ENCODE measurements around the gene SGPP1.

DNA sequence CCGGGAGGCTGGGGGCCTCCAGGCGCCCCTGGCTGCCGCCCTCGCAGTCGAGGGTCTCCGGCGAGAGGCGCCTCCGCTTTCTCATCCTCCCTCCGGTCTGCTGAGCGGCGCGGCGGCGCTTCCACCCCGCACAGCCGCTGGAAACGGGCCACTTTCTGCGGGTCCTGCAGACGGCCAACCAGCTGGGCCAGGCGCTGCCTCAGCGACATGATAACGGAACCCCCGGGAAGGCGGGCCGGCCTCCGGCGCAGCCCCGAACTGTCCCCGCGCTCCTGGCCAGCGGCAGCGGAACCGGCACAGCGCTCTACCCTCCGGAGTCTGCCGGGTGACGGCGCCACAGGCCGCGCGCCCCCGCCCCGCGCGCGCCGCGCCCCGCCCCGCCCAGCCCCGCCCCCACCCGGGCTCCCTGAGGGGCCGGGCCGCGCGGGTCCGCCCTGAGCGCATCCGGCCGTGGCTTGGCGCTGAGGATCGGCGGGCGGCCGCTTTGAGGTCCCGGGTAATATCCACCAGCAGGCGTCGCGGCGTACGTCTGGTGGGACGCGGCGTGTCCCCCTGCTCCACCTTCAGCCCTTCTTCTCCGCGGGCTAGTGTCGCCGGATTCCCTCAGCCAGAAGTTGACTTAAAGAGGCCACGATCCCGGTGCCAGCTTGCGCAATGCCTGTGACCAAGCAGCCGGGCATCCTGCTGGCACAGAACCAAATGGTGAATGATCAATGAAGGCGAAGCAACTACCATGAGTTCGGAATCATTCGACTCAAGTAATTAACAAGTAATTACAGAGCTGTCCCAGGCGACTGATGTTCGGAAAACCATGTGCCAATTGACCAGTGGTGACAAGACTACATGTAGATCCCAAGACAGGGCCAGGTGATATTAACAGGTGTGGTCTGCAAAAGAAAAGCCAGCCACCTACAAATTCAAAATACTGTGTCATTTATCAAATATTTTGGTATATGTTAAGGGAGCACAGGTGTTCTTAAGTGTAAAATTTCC, at the start of gene SGPP1:
- TF ChIP-seq, protein P1, sequence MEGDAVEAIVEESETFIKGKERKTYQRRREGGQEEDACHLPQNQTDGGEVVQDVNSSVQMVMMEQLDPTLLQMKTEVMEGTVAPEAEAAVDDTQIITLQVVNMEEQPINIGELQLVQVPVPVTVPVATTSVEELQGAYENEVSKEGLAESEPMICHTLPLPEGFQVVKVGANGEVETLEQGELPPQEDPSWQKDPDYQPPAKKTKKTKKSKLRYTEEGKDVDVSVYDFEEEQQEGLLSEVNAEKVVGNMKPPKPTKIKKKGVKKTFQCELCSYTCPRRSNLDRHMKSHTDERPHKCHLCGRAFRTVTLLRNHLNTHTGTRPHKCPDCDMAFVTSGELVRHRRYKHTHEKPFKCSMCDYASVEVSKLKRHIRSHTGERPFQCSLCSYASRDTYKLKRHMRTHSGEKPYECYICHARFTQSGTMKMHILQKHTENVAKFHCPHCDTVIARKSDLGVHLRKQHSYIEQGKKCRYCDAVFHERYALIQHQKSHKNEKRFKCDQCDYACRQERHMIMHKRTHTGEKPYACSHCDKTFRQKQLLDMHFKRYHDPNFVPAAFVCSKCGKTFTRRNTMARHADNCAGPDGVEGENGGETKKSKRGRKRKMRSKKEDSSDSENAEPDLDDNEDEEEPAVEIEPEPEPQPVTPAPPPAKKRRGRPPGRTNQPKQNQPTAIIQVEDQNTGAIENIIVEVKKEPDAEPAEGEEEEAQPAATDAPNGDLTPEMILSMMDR (conservative IDR thresholded peaks at IDR 0.05 in 1 of 2, IDR thresholded peaks at IDR 0.05 in 1 of 2; ENCODE audit: extremely low read depth in 1 of 2, insufficient read depth in 1 of 2, low read depth in 1 of 2, low read length in 2 of 2) = no peak
- no peak for TF ChIP-seq EZH2 (IDR thresholded peaks at IDR 0.05; ENCODE audit: borderline replicate concordance, low read length)

Data from mammary epithelial cell (primary cell).